ENCODE data around the gene NFKBIE.

DNA sequence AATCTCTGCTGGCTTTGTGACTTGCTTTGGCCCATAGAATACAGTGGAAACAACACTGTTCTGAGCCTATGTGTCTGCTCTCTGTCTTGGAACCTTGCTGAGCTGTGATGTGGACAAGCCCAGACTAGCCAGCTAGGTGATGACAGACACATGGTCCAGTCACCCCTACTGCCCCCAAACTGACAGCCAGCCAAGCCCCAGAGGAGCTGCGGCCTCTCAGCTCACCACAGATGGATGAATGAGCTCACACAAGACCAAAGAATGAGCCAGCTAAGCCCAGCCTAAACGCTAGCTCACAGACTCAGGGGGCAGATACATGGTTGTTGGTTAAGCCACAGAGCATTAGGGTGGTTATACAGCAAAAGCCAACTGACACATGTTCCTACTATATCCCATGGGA, 43.7 kb upstream of the NFKBIE start:
- TF ChIP-seq, protein P1, sequence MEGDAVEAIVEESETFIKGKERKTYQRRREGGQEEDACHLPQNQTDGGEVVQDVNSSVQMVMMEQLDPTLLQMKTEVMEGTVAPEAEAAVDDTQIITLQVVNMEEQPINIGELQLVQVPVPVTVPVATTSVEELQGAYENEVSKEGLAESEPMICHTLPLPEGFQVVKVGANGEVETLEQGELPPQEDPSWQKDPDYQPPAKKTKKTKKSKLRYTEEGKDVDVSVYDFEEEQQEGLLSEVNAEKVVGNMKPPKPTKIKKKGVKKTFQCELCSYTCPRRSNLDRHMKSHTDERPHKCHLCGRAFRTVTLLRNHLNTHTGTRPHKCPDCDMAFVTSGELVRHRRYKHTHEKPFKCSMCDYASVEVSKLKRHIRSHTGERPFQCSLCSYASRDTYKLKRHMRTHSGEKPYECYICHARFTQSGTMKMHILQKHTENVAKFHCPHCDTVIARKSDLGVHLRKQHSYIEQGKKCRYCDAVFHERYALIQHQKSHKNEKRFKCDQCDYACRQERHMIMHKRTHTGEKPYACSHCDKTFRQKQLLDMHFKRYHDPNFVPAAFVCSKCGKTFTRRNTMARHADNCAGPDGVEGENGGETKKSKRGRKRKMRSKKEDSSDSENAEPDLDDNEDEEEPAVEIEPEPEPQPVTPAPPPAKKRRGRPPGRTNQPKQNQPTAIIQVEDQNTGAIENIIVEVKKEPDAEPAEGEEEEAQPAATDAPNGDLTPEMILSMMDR (IDR thresholded peaks at IDR 0.05) = no peak
- TF ChIP-seq POLR2A (IDR thresholded peaks at IDR 0.05; ENCODE audit: low read depth) = no peak
- TF ChIP-seq POLR2AphosphoS5 (IDR thresholded peaks at IDR 0.05) = no peak
- no peak for TF ChIP-seq EP300 (IDR thresholded peaks at IDR 0.05)

Data from esophagus muscularis mucosa (tissue), 4 donors.